Lower leg skin (tissue), 3 donors: ENCODE measurements around the gene ZXDA.

Source experiments
- CTCF ChIP-seq, 3 donors: fragments of 450-650 bp; IDR thresholded peaks; one replicate each; pipeline ENCODE4 v1.5.1; 2016; ENCODE audit warnings: antibody characterized with exemption in 3 of 3, mild to moderate bottlenecking in 3 of 3, moderate library complexity in 2 of 3
- POLR2A ChIP-seq, 2 donors: fragments of 450-650 bp; IDR thresholded peaks; one replicate each; pipeline ENCODE4 v1.6.1; 2016 to 2017; ENCODE audit warnings: antibody characterized with exemption in 2 of 2, mild to moderate bottlenecking in 1 of 2, moderate library complexity in 1 of 2

- no peak for TF ChIP-seq CTCF (IDR thresholded peaks at IDR 0.05)
- TF ChIP-seq POLR2A (IDR thresholded peaks at IDR 0.05) = no peak
Measured at GRCh38 chrX:57952320-57952678, 42.0 kb upstream of the ZXDA start.
